ENCODE results near the gene IGHMBP2.

Gene IGHMBP2

GRCh38 chr11:68979931-68980775, 76.5 kb downstream of the IGHMBP2 start:
- no peak for TF ChIP-seq JUND (IDR thresholded peaks at IDR 0.05; ENCODE audit: low read depth)
- in situ Hi-C loops (cut with HindIII; ENCODE audit: low pct_unique_long_range_greater_than_20kb, low sequenced_read_pairs) = no loop called here
- DNase-seq (ENCODE audit: low read depth in 1 of 2, low spot score in 1 of 2) = no peak

- no peak for TF ChIP-seq JUND (IDR thresholded peaks at IDR 0.05; ENCODE audit: low read depth)
- no peak for DNase-seq (ENCODE audit: low read depth in 1 of 2, low spot score in 1 of 2)
- in situ Hi-C loops (cut with HindIII; ENCODE audit: low pct_unique_long_range_greater_than_20kb, low sequenced_read_pairs) = no loop called here
Observed at GRCh38 chr11:68980776-68981065, 77.0 kb downstream of the IGHMBP2 start, which contains the start of gene MRGPRD. MRGPRD (minus strand) TSS chr11:68980986; CDS start chr11:68980986, 0 bp downstream.

DNA sequence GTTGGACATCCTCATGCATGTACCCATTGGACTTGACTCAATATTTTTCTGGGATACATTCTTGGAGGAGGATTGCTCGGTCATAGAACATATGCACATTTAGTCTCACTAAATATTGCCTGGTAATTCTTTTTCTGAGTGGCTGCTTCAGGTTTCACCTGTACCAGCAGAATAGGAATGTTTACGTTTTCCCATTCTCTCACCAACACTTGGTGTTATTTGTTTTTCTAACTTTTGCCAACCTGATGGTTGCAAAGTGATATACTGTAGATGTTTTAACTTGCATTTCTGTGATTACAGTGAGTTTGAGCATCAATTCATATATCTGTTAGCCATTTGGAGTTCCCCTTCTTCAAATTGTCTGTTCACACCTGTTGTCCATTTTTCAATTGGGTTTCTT, 78.4 kb downstream of the IGHMBP2 start:
- in situ Hi-C loops (cut with HindIII; ENCODE audit: low pct_unique_long_range_greater_than_20kb, low sequenced_read_pairs) = no loop called here
- no peak for DNase-seq (ENCODE audit: low read depth in 1 of 2, low spot score in 1 of 2)
- TF ChIP-seq JUND (IDR thresholded peaks at IDR 0.05; ENCODE audit: low read depth) = no peak

GRCh38 chr11:68983801-68984200, 80.1 kb downstream of the IGHMBP2 start:
- in situ Hi-C loops (cut with HindIII; ENCODE audit: low pct_unique_long_range_greater_than_20kb, low sequenced_read_pairs) = no loop called here
- DNase-seq (ENCODE audit: low read depth in 1 of 2, low spot score in 1 of 2) = no peak
- no peak for TF ChIP-seq JUND (IDR thresholded peaks at IDR 0.05; ENCODE audit: low read depth)

DNA sequence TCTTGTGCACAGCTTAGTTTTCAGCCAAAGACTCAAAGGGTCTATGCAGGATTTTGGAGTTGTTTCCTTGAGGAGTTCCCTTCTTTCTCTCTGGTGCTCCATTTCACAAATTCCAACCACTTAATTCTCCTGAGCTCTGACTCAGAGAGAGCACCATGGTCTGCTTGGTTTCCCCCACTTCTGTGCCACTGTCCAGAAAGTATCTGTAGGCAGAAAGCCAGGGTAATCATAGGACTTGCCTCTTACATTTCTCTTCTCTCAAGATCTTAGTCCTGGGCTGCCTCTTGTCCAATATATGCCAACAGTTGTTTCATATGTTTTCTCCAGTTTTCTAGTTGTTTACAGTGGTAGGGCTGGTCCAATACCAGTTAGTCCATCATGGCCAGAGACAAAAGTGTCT, 83.5 kb downstream of the IGHMBP2 start:
- TF ChIP-seq JUND (IDR thresholded peaks at IDR 0.05; ENCODE audit: low read depth) = no peak
- in situ Hi-C loops (cut with HindIII; ENCODE audit: low pct_unique_long_range_greater_than_20kb, low sequenced_read_pairs) = no loop called here
- no peak for DNase-seq (ENCODE audit: low read depth in 1 of 2, low spot score in 1 of 2)

- in situ Hi-C loops (cut with HindIII; ENCODE audit: low pct_unique_long_range_greater_than_20kb, low sequenced_read_pairs) = no loop called here
- no peak for DNase-seq (ENCODE audit: low read depth in 1 of 2, low spot score in 1 of 2)
- TF ChIP-seq JUND (IDR thresholded peaks at IDR 0.05; ENCODE audit: low read depth) = no peak
Observed at GRCh38 chr11:68988491-68988890, 84.8 kb downstream of the IGHMBP2 start.
